ENCODE data around the gene CABCOCO1. TPM values are rescaled to one million over a fixed set of nuclear protein-coding genes. Genes with fewer than 3 reads are reported as not detected.

The CABCOCO1 gene
- total RNA-seq, 1 donor from 2014 or later, result not detected

DNA sequence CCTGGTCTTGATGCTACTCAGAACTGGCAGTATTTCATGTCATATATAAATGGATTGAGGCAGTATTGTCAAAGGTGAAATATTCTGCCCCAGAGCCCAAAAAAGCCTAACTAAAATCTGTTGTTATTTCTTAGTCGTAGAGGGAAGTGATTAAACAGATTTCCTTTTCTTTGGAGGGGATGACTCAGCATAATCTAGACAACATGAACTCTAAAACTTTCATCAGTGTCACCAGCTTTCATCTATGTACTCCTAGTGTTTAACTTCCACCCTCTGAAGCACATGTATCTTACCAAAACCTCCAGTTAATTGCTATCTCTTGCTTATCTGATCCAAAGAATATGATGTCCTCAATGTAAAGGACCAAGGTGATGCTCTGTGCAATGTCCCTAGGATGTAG is 141.7 kb downstream of the CABCOCO1 start:
- no peak for FAIRE-seq
- Histone ChIP-seq H3K36me3 (ENCODE audit: control insufficient read depth, insufficient read depth, low read length) (no peaks in the 10 kb centered on the region), H3K4me3 (ENCODE audit: low read depth, low read length) (no peak overlapping the region), H3K27me3 (ENCODE audit: control insufficient read depth, insufficient read depth, low read length) (no peaks in the 10 kb centered on the region)
- TF ChIP-seq, protein P1, sequence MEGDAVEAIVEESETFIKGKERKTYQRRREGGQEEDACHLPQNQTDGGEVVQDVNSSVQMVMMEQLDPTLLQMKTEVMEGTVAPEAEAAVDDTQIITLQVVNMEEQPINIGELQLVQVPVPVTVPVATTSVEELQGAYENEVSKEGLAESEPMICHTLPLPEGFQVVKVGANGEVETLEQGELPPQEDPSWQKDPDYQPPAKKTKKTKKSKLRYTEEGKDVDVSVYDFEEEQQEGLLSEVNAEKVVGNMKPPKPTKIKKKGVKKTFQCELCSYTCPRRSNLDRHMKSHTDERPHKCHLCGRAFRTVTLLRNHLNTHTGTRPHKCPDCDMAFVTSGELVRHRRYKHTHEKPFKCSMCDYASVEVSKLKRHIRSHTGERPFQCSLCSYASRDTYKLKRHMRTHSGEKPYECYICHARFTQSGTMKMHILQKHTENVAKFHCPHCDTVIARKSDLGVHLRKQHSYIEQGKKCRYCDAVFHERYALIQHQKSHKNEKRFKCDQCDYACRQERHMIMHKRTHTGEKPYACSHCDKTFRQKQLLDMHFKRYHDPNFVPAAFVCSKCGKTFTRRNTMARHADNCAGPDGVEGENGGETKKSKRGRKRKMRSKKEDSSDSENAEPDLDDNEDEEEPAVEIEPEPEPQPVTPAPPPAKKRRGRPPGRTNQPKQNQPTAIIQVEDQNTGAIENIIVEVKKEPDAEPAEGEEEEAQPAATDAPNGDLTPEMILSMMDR (IDR thresholded peaks at IDR 0.05; ENCODE audit: insufficient read depth, low read length, severe bottlenecking), result no peak
- peak; percentile 31 for DNase-seq (ENCODE audit: low read depth)

DNA sequence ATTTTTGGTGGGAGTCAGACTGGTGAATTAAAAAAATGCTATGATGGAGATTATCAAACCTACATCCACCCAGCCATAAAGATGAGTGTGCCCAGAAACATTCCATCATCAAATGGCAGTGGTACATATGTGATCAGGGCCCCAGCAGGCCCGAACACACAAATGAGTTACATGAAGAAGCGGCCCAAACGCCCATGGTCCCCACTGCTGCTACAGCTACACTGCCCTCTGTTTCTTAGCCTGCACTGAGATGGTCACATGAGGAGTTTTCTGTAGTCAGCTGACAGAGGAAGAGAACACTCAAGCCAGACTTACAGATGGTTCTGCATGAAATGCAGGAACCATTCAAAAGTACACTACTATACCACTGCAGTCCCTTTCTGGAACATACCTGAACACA is 142.4 kb downstream of the CABCOCO1 start:
- no peaks in the 10 kb centered on the region for H3K36me3 ChIP-seq (ENCODE audit: control insufficient read depth, insufficient read depth, low read length)
- DNase-seq (ENCODE audit: low read depth) (no peak), FAIRE-seq (no peak)
- TF ChIP-seq, protein P1 (IDR thresholded peaks at IDR 0.05; ENCODE audit: insufficient read depth, low read length, severe bottlenecking), result no peak
- H3K27me3 ChIP-seq (ENCODE audit: control insufficient read depth, insufficient read depth, low read length), result no peaks in the 10 kb centered on the region
- no peak overlapping the region for H3K4me3 ChIP-seq (ENCODE audit: low read depth, low read length)

DNA sequence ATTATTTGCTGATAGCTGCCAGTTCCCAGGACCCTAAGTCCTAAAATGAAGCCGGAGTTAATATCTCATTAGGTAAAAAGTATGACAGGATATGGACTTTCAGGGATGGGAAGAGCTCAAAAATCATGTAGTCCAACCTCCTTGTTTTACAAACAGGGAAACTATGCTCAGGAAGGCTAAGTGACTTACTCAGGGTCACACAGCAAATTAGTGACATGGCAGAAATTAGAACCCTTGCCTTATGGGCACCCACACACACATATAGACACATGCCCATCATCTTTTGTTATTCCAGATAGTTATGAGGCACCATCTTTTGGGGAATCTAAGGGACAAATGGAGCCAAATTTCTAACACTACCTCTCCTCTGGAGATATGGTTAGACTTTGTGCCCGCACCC is 147.5 kb downstream of the CABCOCO1 start:
- H3K36me3 ChIP-seq (ENCODE audit: control insufficient read depth, insufficient read depth, low read length), result no peaks in the 10 kb centered on the region
- FAIRE-seq, result no peak

DNA sequence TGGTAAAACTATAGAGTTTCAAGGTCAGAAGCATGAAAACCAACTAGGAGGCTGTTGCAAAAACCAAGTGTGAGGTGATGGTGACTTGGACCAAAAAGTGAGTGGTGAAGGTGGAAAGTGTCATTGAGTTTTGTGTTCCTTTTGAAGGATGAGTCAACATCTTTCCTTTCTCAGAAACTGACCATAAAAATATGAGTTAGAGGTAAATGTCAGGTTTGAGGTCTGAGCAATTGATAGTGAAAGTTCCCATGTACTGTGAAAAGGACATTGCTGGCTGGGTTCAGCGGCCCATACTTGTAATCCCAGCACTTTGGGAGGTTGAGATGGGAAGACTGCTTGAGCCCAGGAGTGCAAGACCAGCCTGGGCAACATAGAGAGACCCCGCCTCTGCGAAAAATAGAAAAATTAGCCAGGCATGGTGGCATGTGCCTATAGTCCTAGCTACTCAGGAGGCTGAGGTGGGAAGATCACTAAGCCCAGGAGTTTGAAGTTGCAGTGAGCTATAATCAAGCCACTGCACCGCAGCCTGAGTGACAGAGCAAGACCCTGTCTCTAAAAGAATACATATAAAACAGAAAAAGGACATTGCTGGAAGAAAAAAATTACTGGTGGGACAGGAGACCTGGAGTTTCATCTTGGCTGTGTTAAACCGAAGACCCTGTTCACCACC is 149.5 kb downstream of the CABCOCO1 start:
- Histone ChIP-seq H3K27me3 (ENCODE audit: control insufficient read depth, insufficient read depth, low read length) (no peaks in the 10 kb centered on the region), H3K36me3 (ENCODE audit: control insufficient read depth, insufficient read depth, low read length) (no peaks in the 10 kb centered on the region), H3K4me3 (ENCODE audit: low read depth, low read length) (no peak overlapping the region)
- TF ChIP-seq, protein P1 (IDR thresholded peaks at IDR 0.05; ENCODE audit: insufficient read depth, low read length, severe bottlenecking), result no peak
- FAIRE-seq (no peak), DNase-seq (ENCODE audit: low read depth) (no peak)

More for the DNA sequence above, 147.5 kb downstream of the CABCOCO1 start:
- no peak for DNase-seq (ENCODE audit: low read depth)
- TF ChIP-seq, protein P1 (IDR thresholded peaks at IDR 0.05; ENCODE audit: insufficient read depth, low read length, severe bottlenecking), result no peak
- no peaks in the 10 kb centered on the region for H3K27me3 ChIP-seq (ENCODE audit: control insufficient read depth, insufficient read depth, low read length)
- H3K4me3 ChIP-seq (ENCODE audit: low read depth, low read length), result no peak overlapping the region

DNA sequence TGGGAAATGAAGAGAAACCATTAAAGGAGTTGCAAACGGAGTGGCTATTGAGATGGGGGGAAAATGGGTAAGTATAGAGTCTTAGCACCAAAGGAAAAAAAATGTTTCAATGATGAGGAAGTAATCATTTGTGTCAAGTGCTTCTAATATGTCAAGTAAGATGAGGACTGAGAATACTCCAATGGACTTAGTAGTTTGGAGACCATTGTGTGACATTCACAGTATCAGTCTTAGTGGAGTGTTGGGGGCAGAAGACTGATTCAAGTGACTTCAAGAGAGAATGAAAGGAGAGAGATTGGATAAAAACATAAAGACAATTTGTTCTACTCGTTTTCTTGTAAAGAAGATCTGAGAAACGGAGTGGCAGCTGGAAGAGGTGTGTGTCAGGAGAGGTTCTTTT is 150.2 kb downstream of the CABCOCO1 start:
- no peaks in the 10 kb centered on the region for H3K36me3 ChIP-seq (ENCODE audit: control insufficient read depth, insufficient read depth, low read length)
- DNase-seq (ENCODE audit: low read depth) (no peak), FAIRE-seq (no peak)
- H3K27me3 ChIP-seq (ENCODE audit: control insufficient read depth, insufficient read depth, low read length), result no peaks in the 10 kb centered on the region
- H3K4me3 ChIP-seq (ENCODE audit: low read depth, low read length), result no peak overlapping the region
- TF ChIP-seq, protein P1 (IDR thresholded peaks at IDR 0.05; ENCODE audit: insufficient read depth, low read length, severe bottlenecking), result no peak

DNA sequence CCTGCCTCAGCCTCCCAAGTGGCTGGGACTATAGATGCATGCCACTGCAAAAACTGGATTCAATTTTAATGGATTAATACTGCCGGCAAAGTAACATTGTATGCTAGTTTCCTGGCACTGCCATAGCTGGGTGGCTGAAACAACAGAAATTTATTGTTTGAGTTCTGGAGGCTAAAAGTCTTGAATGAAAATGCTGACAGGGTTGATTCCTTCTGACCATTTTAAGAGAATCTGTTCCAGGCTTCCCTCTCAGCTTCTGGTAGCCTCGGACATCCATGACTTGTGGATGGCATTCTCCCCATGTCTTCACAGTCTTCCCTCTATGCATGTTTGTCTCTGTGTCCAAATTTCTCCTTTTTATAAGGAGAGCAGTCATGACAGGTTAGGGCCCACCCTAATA is 151.4 kb downstream of the CABCOCO1 start:
- no peaks in the 10 kb centered on the region for H3K36me3 ChIP-seq (ENCODE audit: control insufficient read depth, insufficient read depth, low read length)
- H3K4me3 ChIP-seq (ENCODE audit: low read depth, low read length), result no peak overlapping the region
- DNase-seq (ENCODE audit: low read depth) (no peak), FAIRE-seq (no peak)
- no peaks in the 10 kb centered on the region for H3K27me3 ChIP-seq (ENCODE audit: control insufficient read depth, insufficient read depth, low read length)
- TF ChIP-seq, protein P1 (IDR thresholded peaks at IDR 0.05; ENCODE audit: insufficient read depth, low read length, severe bottlenecking), result no peak

All from bronchial epithelial cell (primary cell).